HG02981 (cell line): ENCODE data around the gene ADCY7.
"Not testable (repeated sequence)": the region's sequence is repeated elsewhere in the genome, so short reads cannot be mapped to it uniquely, and the experiment has no call there.

Source experiments
- ATAC-seq: cut with Tn5 transposase; IDR thresholded peaks from one replicate; pipeline ENCODE4 v1.9.1; 2021; ENCODE audit warnings: mild to moderate bottlenecking, moderate library complexity; ENCODE audit not compliant: unreplicated experiment

Gene ADCY7

GRCh38 chr16:50266337-50267091 lies at the start of gene ADCY7:
Gene ADCY7, plus strand, starts transcription at chr16:50266551. Its CDS starts 21,629 bp downstream, at chr16:50288180.
- ATAC-seq = peak; percentile 77

DNA sequence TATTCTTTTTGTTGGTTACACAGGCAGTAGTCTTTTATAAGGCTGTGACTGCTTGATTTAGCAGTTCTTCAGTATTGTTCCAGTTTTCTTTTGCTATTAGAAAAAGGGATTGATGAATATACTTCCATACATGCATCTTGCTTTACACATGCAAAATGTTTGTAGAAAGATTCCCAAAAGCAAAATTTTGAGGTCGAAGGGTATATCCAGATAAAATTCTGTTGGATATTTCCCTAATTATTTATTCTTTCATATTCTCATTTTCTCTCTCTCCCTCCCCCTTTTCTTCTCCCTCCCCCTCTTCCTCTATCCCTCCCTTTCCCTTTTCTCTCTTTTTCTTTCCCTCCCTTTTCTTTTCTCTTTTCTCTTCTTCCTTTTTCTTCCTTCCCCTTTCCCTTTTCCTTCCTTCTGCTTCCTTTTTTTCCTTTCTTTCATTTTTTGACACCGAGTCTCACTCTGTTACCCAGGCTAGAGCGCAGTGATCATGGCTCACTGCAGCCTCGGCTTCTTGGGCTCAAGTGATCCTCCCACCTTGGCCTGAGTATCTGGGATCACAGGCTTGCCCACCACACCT lies 46.9 kb upstream of the ADCY7 start:
- ATAC-seq = no peak

- no peak for ATAC-seq
Observed at GRCh38 chr16:50224286-50224685, 42.1 kb upstream of the ADCY7 start.

- ATAC-seq = no peak
Observed at GRCh38 chr16:50227120-50227519, 39.2 kb upstream of the ADCY7 start.

DNA sequence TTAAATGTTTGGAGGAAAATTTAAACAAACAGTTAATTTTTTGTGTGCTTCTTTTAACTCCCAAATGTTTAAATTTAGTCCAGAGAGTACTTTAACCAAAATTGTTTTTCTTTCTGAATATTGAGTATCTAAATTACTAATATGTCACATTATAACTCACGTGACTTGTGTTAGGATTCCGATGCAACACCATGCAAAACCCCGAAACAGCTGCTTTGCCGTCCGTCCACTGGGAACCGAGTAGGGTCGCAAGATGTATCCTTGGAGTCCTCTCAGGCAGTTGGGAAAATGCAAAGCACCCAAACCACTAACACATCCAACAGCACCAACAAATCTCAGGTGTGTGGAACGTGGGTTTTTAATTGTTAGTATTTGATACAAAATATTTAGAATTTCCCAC lies 38.7 kb upstream of the ADCY7 start:
- ATAC-seq = no peak

GRCh38 chr16:50228364-50228868 lies 37.9 kb upstream of the ADCY7 start:
- no peak for ATAC-seq

- no peak for ATAC-seq
Observed at GRCh38 chr16:50229149-50229726, 37.1 kb upstream of the ADCY7 start.

- ATAC-seq = no peak
Observed at GRCh38 chr16:50234771-50235556, 31.4 kb upstream of the ADCY7 start.

DNA sequence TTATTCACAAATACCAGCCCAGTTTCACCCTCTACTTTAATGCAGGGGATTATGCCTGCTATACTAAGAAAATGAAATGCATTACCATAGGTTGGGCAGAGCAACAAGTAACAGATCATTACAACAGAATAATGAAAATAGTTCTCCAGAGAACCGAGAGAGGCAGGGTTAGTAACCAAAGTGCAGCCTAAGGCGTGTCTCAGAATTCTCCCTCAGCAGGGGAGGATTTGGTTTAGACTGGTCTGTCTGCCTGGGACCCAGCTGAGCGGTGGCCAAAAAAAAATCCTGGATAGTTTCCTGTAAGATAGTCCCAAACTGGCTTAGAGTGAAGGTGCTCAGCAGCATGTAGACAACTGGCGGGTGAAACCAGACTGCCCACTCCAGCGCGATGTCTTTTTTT lies 30.8 kb upstream of the ADCY7 start:
- ATAC-seq = no peak

DNA sequence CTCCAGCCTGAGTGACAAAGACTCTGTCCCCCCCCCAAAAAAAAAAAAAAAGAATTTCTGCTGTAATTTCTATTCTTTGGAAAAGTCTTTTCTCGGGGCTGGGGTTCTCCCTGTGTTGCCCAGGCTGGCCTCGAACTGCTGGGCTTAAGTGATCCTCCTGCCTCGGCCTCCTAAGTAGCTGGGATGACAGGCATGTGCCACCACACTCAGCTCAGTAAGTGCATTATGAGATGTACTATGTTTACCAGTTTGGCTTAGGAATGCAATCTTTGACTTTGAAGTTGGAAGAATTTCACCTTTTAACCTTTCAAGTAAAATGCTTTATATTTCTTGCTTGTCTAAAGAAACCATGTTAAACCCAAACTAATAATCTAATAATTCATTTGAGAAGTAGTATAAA lies 28.0 kb upstream of the ADCY7 start:
- no peak for ATAC-seq

DNA sequence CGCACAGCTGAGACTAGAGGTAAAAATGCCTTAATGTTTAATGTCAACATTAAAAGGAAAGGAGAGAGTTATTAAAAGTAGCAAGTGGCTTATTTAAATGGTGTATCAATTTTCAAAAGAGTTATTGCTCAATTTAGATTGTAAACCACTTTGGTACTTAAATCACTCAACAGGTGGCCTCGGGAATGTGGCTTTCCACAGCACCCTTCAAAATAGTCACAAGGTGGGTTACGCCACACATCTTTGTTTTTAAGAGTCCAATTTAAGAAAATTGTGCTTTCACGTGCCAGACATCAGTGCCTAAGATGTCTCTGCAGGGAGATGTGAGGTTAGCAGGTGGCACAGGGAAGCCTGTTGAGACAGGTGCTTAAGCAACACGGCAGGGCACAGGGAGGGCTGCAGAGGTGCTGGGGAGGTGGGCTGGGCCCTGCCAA lies 27.5 kb upstream of the ADCY7 start:
- ATAC-seq = no peak

- ATAC-seq = not testable (repeated sequence)
Observed at GRCh38 chr16:50243024-50243423, 23.3 kb upstream of the ADCY7 start.

DNA sequence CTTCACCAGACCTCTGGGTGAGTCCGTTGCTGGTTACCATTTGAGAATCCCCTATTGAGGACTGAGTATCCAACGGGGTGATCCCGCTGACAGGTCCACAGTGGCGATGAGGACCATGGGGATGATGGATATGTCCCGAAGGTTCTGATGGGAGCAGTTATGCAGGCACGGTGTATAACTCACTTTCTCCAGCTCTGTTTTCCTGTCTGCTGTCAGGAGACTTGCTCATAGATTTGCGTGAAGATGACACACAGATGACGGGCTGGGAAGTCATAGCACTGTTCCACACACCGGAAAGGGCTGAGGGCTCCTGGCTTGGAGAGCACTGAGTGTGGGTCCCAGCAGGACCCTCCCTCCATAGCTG lies 22.2 kb upstream of the ADCY7 start:
- ATAC-seq = no peak

DNA sequence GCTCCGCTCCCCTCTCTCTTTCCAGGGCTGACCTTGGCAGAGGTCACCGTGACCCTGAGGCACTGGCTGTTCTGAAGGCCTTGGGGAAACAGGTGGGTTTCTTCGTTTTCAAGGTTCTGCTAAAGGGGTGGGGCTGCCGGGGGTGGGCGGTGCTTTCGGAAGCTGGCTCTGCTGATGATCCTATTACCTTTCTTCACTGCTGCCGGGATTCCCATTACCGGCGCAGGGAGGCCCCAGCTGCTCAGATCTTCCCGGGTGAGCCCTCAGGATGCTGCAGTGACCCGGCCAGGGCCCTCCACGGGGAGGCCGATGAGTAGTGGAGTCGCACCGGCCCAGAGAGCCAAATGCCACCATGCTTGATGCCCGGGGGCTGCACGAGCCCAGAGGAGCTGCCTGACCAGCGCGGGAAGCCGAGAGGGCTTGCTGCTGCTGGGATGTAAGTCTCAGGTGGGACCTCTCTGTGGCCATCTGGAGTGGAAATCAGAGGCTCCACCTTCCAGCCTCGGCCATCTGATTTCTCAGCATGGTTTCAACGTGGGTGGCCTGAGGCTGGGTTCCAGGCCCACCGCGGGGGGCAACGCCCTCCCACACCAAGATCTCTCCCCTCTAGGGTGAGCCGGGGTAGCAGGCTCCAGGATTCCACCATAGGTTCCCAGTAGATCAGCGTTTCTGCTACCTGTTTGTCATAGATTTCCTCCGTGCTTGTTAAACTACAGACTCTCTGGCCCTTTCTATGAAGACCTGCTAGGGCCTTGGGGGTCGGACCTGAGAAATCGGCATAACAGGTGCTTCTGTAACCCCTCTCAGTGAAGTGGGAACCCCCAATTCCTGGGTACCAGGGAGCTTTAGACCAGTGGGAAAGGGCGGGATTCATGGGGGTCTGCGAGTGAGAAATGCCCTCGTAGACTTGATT lies 21.6 kb upstream of the ADCY7 start:
- ATAC-seq = no peak

DNA sequence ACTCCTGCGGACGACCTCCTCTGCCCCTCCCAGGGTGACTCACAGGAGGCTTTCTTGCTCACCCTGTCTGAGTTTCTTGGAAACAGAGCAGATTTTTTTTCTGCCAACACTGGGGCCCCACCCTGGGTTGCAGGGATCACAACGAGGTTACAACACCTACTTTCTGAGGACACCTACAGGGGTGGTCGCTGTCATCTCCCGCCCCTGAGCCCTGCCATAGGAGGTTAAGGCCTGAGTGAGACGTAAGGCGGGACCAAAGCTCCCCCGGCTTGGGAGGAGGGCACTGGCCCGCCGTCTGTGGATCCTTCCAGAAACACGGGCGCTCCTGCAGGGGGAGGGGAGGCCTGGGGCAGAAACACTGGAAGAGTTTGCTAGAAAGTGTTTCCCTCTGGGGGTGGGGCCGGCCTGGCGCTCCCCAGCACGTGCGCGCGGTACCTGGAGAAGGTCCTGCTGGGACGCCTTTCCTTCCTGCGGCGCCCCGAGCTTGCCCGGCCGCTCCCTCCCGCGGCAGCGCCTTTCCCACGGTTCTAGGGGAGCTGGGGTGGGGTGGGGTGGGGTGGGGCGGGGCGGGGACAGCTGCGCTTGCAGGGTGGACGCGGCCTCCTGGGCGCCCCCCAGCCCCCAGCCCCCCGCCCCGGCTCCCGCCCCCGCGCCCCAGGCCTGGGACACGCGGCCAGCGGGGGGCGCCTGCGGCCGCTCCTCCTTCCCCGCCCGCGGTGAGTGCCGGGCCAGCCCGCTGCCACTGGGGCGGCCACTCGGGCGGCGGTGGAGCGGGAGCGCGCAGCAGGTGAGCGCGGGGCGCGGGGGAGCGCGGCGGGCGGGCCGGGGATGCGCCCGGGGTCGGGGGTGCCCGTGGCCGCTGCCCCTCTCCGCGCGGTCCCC lies 20.7 kb upstream of the ADCY7 start:
- ATAC-seq = peak; percentile 77

DNA sequence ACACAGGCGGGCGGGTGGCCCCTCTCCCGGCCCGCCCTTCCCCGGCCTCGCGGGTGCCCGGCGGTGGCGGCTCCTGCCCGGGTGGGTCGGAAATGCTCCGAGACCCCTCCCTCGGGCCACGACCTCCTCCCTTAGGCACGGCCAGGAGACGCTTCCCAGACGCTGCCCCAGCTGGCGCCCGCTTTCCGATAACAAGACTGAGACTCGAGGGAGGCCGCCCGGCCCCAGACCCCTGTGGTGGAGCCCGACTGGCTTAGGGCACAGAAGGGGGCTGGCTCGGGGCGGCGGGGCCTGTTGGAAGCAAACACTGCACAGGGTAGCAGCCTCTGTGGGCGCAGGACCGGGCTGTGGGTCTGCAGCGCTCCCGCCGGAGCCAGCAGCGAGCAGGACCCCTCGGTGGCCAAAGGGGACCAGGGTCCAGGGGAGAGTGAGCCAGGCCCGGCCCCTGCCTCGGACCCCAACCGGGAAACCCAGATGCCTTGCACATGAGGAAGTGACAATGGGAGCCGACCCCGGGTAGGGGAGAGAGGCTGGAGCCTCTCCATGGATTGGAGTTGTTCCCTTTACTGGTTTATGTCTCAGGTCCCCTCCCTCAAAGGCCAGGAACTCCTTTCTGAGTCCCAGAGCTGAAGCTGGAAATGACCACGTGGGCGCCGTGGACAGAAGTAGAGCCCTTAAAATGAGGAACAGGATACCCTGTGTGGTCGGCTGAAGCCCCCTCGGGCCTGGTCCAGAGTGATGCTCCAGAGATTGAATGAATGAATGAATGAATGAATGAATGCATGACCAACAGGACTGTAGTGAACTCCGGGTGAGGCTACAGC lies 19.8 kb upstream of the ADCY7 start:
- ATAC-seq = peak; percentile 33

DNA sequence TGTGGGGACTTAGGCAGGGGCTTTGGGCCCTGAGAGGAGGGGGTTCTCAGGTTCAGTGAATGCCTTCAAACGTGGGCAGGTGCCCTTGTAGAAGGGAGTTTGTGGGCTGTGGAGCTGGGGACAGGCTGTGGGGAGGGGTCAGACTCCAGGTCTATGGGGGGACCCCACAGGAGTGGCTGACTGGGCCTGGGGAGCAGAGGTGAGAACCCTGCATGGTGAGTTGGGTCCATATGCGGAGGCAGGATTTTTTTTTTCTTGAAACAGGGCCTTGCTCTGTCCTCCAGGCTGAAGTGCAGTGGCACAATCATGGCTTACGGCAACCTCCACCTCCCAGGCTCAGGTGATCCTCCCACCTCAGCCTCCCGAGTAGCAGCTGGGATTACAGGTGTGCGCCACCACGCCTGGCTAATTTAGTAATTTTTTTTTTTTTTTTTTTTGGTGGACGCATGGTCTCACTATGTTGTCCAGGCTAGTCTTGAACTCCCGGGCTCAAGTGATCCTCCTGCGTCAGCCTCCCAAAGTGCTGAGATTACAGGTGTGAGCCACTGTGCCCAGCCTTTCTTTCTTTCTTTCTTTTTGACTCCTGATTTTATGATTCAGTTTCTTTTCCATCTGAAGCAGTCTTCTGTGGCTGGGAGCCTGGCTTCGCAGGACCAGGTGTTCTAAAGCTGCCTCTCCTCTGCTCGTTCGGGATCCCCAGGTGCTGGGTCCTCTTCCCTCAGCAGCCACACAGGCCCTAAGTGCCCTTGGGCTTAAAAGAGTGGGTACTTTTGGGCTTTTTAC lies 19.0 kb upstream of the ADCY7 start:
- ATAC-seq = no peak
